ENCODE results near the gene CAMK4. TPM values are rescaled to one million over a fixed set of nuclear protein-coding genes. Genes with fewer than 3 reads are reported as not detected.

CAMK4 gene
- total and polyA plus RNA-seq, 9 donors: 0.36 to 5.0 (median 1.4) TPM

- Histone ChIP-seq H3K27me3 (no peaks in the 10 kb centered on the region), H3K27ac (no peak overlapping the region), H3K4me1 (ENCODE audit: insufficient read depth) (no peaks in the 10 kb centered on the region), H3K4me3 (no peak overlapping the region), H3K36me3 (no peaks in the 10 kb centered on the region), H3K9me3 (no peaks in the 10 kb centered on the region)
- DNase-seq: no peak
- intact Hi-C loops (cut with DNase I): no loop called here
- WGBS, 3 donors: 59 to 62% (median 60%) methylated on average over 3 of the region's 3 CpGs
- TF ChIP-seq POLR2A (IDR thresholded peaks at IDR 0.05) (no peak), EP300 (IDR thresholded peaks at IDR 0.05) (no peak)
- TF ChIP-seq, protein P1, sequence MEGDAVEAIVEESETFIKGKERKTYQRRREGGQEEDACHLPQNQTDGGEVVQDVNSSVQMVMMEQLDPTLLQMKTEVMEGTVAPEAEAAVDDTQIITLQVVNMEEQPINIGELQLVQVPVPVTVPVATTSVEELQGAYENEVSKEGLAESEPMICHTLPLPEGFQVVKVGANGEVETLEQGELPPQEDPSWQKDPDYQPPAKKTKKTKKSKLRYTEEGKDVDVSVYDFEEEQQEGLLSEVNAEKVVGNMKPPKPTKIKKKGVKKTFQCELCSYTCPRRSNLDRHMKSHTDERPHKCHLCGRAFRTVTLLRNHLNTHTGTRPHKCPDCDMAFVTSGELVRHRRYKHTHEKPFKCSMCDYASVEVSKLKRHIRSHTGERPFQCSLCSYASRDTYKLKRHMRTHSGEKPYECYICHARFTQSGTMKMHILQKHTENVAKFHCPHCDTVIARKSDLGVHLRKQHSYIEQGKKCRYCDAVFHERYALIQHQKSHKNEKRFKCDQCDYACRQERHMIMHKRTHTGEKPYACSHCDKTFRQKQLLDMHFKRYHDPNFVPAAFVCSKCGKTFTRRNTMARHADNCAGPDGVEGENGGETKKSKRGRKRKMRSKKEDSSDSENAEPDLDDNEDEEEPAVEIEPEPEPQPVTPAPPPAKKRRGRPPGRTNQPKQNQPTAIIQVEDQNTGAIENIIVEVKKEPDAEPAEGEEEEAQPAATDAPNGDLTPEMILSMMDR (IDR thresholded peaks at IDR 0.05): no peak
These were observed 22.5 kb upstream of the CAMK4 start for GRCh38 chr5:111201705-111202104.

DNA sequence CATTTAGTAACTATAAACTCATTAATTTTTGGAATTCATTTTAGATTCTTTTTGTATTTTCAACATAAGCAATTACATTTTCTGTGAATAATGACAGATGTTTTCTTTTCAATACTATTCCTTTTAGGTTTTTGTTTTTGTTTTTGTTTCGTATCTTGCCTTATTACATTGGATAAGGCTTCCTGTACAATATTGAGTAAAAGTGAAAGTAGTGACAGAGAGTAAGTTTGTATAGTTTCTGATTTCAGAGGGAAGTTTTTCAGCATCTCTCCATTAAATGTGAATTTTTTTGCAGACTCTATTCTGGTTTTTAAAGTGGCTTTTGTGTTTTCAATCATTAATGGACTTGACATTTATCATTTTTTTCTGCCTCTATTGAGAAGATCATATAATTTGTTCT, 12.8 kb upstream of the CAMK4 start:
- WGBS, 3 donors: 4 to 17% (median 9%) methylated on average over 1 of the region's 1 CpG
- no peak for DNase-seq
- Histone ChIP-seq H3K4me1 (ENCODE audit: insufficient read depth) (no peaks in the 10 kb centered on the region), H3K9me3 (no peaks in the 10 kb centered on the region), H3K27me3 (no peaks in the 10 kb centered on the region), H3K4me3 (no peak overlapping the region), H3K27ac (no peak overlapping the region), H3K36me3 (no peaks in the 10 kb centered on the region)
- TF ChIP-seq, protein P1 (IDR thresholded peaks at IDR 0.05): no peak
- TF ChIP-seq EP300 (IDR thresholded peaks at IDR 0.05) (no peak), POLR2A (IDR thresholded peaks at IDR 0.05) (no peak)
- intact Hi-C loops (cut with DNase I): no loop called here

DNA sequence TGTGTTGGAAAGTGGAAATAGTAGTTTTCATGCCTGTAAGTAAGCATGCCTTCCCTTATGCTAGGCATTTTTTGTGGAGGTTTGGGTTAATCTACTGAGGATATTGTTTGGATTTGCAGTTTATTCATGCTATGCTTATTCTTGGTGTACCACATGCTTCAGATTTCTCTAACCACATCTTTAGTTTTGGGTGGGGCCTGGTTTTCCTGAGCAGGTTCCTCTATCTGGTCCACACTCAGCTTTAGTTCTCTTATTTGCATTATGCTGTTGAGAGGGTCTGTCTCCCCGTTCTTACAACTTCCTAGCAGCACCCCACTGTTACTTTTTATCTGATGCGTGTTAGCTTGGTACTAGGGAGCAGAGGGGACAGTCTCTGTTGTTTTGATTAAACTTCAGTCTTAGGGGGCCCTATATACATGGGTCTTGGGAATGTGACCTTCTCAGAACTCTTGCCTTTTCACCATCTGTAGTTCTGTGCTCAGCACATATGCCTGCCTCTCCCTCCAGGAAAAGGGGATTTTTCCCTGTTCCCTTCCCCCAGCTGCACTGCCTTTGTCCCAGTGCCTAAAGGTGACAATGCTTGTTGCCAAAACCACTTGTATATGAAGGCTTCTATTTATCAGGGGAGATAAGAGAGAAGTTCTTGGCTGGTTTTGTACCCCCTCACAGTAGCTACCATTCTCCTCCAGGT, 10.0 kb upstream of the CAMK4 start:
- Histone ChIP-seq H3K9me3 (no peaks in the 10 kb centered on the region), H3K4me1 (ENCODE audit: insufficient read depth) (no peaks in the 10 kb centered on the region), H3K4me3 (no peak overlapping the region), H3K27me3 (no peaks in the 10 kb centered on the region), H3K36me3 (no peaks in the 10 kb centered on the region), H3K27ac (no peak overlapping the region)
- TF ChIP-seq EP300 (IDR thresholded peaks at IDR 0.05): no peak
- no peak for TF ChIP-seq POLR2A (IDR thresholded peaks at IDR 0.05)
- TF ChIP-seq, protein P1 (IDR thresholded peaks at IDR 0.05): no peak
- DNase-seq: no peak
- 78 to 83% (median 82%) methylated on average over 2 of the region's 2 CpGs for WGBS, 3 donors
- intact Hi-C loops (cut with DNase I): no loop called here

DNA sequence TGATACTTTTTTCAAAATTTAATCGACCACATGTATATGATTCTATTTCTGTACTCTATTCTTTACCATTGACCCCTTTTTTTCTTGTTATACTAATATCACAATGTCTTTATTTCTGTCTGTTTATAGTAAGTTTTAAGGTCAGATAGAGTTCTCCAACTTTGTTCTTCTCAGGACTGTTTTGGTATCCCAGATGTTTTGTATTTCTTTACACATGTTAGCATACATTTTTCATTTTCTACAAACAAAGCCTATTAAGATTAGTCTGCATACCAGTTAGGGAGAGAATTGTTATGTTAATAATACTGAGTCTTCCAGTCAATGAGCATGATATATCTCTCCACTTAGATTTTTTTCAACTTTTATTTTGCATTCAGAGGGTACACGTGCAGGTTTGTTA, 8.2 kb upstream of the CAMK4 start:
- no peak for DNase-seq
- no peaks in the 10 kb centered on the region for H3K36me3 ChIP-seq
- no peak overlapping the region for H3K4me3 ChIP-seq
- 41 to 61% (median 44%) methylated on average over 2 of the region's 2 CpGs for WGBS, 3 donors
- no peak overlapping the region for H3K27ac ChIP-seq
- H3K4me1 ChIP-seq (ENCODE audit: insufficient read depth): no peaks in the 10 kb centered on the region
- intact Hi-C loops (cut with DNase I): no loop called here
- H3K27me3 ChIP-seq: no peaks in the 10 kb centered on the region
- TF ChIP-seq POLR2A (IDR thresholded peaks at IDR 0.05) (no peak), EP300 (IDR thresholded peaks at IDR 0.05) (no peak)
- TF ChIP-seq, protein P1 (IDR thresholded peaks at IDR 0.05): no peak
- H3K9me3 ChIP-seq: no peaks in the 10 kb centered on the region
